Omental fat pad (tissue), 4 donors: ENCODE results near the gene RFX4. TPM values are rescaled to one million over a fixed set of nuclear protein-coding genes. Genes with fewer than 3 reads are reported as not detected.

Experiments
- ATAC-seq: fragments of 150-250 bp; one replicate; pipeline ENCODE4 v1.9.1; 2016; ENCODE audit warnings: mild to moderate bottlenecking, moderate library complexity; ENCODE audit not compliant: low FRiP score
- DNase-seq: peaks from one replicate; pipeline ENCODE4 v3.0.0-alpha.2; 2019; ENCODE audit warnings: low spot score
- CTCF ChIP-seq, 3 donors: fragments of 450-650 bp; IDR thresholded peaks; one replicate each; pipeline ENCODE4 v1.5.1; 2016 to 2017; ENCODE audit warnings: antibody characterized with exemption in 3 of 3, mild to moderate bottlenecking in 3 of 3, moderate library complexity in 2 of 3
- total RNA-seq, 4 donors: library from RNA; depleted of rRNA; stranded (reverse); fragments of >200 nt; gene quantifications; one replicate each; pipeline ENCODE4 v1.1.0, GENCODE V29; 2016

RFX4 gene
- total RNA-seq, 4 donors from 2014 or later, result not detected

- DNase-seq (no peak), ATAC-seq (no peak)
- TF ChIP-seq CTCF (IDR thresholded peaks at IDR 0.05), result no peak
Observed at GRCh38 chr12:106704081-106704480, 121.3 kb downstream of the RFX4 start.

- no peak for DNase-seq
- no peak for ATAC-seq
- no peak for TF ChIP-seq CTCF (IDR thresholded peaks at IDR 0.05)
Observed at GRCh38 chr12:106705971-106706370, 123.2 kb downstream of the RFX4 start.

- ATAC-seq (no peak), DNase-seq (no peak)
- no peak for TF ChIP-seq CTCF (IDR thresholded peaks at IDR 0.05)
Observed at GRCh38 chr12:106709068-106709511, 126.3 kb downstream of the RFX4 start.

GRCh38 chr12:106710143-106710893 is 127.5 kb downstream of the RFX4 start:
- TF ChIP-seq CTCF (IDR thresholded peaks at IDR 0.05), result no peak
- DNase-seq (no peak), ATAC-seq (no peak)

- no peak for TF ChIP-seq CTCF (IDR thresholded peaks at IDR 0.05)
- ATAC-seq, result no peak
- no peak for DNase-seq
Observed at GRCh38 chr12:106711316-106711715, 128.5 kb downstream of the RFX4 start.

GRCh38 chr12:106712768-106713167 is 130.0 kb downstream of the RFX4 start:
- no peak for TF ChIP-seq CTCF (IDR thresholded peaks at IDR 0.05)
- DNase-seq, result no peak
- no peak for ATAC-seq

- ATAC-seq (no peak), DNase-seq (no peak)
- no peak for TF ChIP-seq CTCF (IDR thresholded peaks at IDR 0.05)
Observed at GRCh38 chr12:106714926-106715325, 132.1 kb downstream of the RFX4 start.
